ENCODE measurements around the gene COPS6.

GRCh38 chr7:100080907-100081534 lies 7.7 kb upstream of the COPS6 start:
- no peak for TF ChIP-seq CTCF (IDR thresholded peaks at IDR 0.05)
- TF ChIP-seq POLR2A (IDR thresholded peaks at IDR 0.05) = no peak
